Posterior cingulate gyrus (tissue), 11 donors: ENCODE data around the gene CC2D2A.
A peak's percentile ranks its signal among the peaks of the same experiment; 100 is the strongest.
"Not testable (repeated sequence)": the region's sequence is repeated elsewhere in the genome, so short reads cannot be mapped to it uniquely, and the experiment has no call there.

Source experiments
- DNase-seq, 10 donors: peaks; one replicate each; pipeline versions ENCODE4 v3.0.0 to v3.0.0-alpha.2; 2020 to 2021; ENCODE audit warnings: mixed read lengths in 3 of 10
- intact Hi-C: fragments of 100-400 bp; cut with DNase I; formaldehyde crosslinking; loops from one replicate; pipeline ENCODE4 v1.15.1; 2023

The CC2D2A gene

GRCh38 chr4:15610855-15611254 lies 141.2 kb downstream of the CC2D2A start:
- no peak for DNase-seq
- intact Hi-C loops, result no loop called here

- no peak for DNase-seq
- intact Hi-C loops, result no loop called here
Measured at GRCh38 chr4:15612136-15612535, 142.5 kb downstream of the CC2D2A start.

- peak in 2 of 10 donors; percentile 30 to 71 for DNase-seq
- intact Hi-C loops, result not testable (repeated sequence)
Measured at GRCh38 chr4:15614891-15615290, 145.2 kb downstream of the CC2D2A start.

GRCh38 chr4:15617407-15617806 lies 147.7 kb downstream of the CC2D2A start:
- intact Hi-C loops, result not testable (repeated sequence)

DNA sequence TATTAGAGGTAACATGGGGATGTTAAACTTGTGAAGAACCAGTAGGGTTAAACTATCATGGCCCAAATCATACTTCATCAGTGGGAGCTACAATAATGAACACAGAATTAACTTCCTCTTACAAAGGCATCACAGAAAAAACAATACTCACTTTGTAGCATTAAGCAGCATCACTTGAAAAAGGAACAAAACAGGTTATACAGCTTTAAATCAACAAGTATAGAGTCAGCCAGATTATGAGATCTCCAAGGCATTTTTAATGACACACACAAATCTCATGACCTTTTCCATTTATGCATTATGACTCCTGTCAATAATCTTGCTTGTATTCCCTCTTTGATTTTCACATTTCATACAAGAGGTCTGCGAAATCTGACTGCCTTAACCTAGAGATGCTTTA lies 167.1 kb downstream of the CC2D2A start:
- intact Hi-C loops, result no loop called here
- no peak for DNase-seq

More at GRCh38 chr4:15617407-15617806, 147.7 kb downstream of the CC2D2A start:
- DNase-seq, result not testable (repeated sequence)

DNA sequence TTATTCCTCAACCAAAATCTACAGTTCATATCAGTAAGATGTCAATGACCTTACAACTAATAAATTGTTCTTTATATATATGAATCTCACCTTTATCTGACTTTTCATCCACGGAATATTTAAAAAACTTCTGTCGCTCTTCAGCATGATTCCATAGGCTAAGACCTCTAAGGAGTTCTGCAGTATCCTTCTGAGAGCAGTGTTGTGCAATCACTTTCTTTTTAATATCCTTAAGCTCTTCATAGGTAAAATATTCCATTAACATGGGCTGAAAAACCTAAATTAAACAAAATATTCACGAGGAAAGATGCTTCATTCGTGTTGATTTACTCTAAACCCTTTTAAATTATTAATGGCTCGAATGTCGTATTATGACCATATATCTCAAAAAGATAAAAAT lies 168.7 kb downstream of the CC2D2A start:
- no peak for DNase-seq
- intact Hi-C loops, result no loop called here

DNA sequence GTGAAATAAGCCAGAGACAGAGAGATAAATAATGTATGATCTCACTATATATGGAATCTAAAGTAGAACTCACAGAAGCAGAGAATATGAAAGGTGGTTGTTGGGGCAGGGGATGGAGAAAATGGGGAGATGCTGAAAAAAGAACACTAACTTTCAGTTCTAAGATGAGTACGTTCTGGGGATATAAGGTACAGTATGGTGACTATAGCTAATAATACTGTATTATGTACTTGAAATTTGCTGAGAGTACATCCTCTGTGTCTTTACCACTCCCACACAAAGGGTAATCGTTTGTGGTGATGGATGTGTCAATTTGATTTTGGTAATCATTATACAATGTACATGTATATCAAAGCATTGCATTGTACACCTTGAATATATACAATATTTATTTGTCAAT lies 178.9 kb downstream of the CC2D2A start:
- no peak for DNase-seq
- intact Hi-C loops, result no loop called here

GRCh38 chr4:15649914-15650545 lies 180.3 kb downstream of the CC2D2A start:
- DNase-seq, result peak in 2 of 10 donors; percentile 27 to 34
- intact Hi-C loops, result loop anchor here (1.0 to 10.0 kb wide), 2 partner anchors 171 to 645 kb away; partner anchors contain the start of gene CPEB2
